ENCODE measurements around the gene KCNMB2.
"Not testable (repeated sequence)": the region's sequence is repeated elsewhere in the genome, so short reads cannot be mapped to it uniquely, and the experiment has no call there.

The KCNMB2 gene

GRCh38 chr3:178840586-178840985 is 304.4 kb downstream of the KCNMB2 start:
- Mint-ChIP-seq H3K36me3 (ENCODE audit: low read depth) (no peaks in the 10 kb centered on the region), H3K27ac (no peak overlapping the region), H3K4me3 (no peak overlapping the region), H3K27me3 (no peaks in the 10 kb centered on the region), H3K4me1 (ENCODE audit: low read depth) (no peaks in the 10 kb centered on the region), H3K9me3 (peaks cover 33% of the 10 kb centered on the region)
- intact Hi-C loops (cut with micrococcal nuclease) = no loop called here

GRCh38 chr3:178841011-178841410 is 304.8 kb downstream of the KCNMB2 start:
- H3K36me3 Mint-ChIP-seq (ENCODE audit: low read depth) = no peaks in the 10 kb centered on the region
- H3K9me3 Mint-ChIP-seq = peaks cover 28% of the 10 kb centered on the region
- H3K4me1 Mint-ChIP-seq (ENCODE audit: low read depth) = no peaks in the 10 kb centered on the region
- intact Hi-C loops (cut with micrococcal nuclease) = no loop called here
- H3K27me3 Mint-ChIP-seq = no peaks in the 10 kb centered on the region
- H3K27ac Mint-ChIP-seq = no peak overlapping the region
- no peak overlapping the region for H3K4me3 Mint-ChIP-seq

DNA sequence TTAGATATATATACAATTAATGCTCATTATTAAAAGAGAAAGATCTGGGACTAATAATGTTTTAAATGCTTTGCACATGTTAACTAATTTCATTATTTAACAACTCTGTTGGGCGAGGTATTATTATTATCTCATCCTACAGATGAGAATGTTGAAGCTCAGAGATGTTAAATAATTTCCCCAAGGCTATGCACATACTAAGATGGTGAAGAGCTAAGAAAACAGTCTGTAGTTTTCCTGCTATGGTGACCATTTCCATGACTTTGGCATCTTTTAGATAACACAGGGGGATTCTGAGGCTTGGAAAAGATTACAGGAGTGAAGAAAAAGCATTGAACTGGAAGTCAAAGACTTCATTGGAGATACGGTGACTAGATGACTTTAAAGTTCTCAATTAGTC is 308.7 kb downstream of the KCNMB2 start:
- H3K4me3 Mint-ChIP-seq = no peak overlapping the region
- intact Hi-C loops (cut with micrococcal nuclease) = no loop called here
- H3K27me3 Mint-ChIP-seq = no peaks in the 10 kb centered on the region
- H3K27ac Mint-ChIP-seq = no peak overlapping the region
- H3K4me1 Mint-ChIP-seq (ENCODE audit: low read depth) = no peaks in the 10 kb centered on the region
- peaks cover 11% of the 10 kb centered on the region for H3K9me3 Mint-ChIP-seq
- no peaks in the 10 kb centered on the region for H3K36me3 Mint-ChIP-seq (ENCODE audit: low read depth)

- Mint-ChIP-seq H3K27ac (no peak overlapping the region), H3K9me3 (peaks cover 4% of the 10 kb centered on the region), H3K4me1 (ENCODE audit: low read depth) (no peaks in the 10 kb centered on the region), H3K4me3 (no peak overlapping the region), H3K36me3 (ENCODE audit: low read depth) (no peaks in the 10 kb centered on the region), H3K27me3 (no peaks in the 10 kb centered on the region)
- intact Hi-C loops (cut with micrococcal nuclease) = no loop called here
Observed at GRCh38 chr3:178845420-178846118, 309.3 kb downstream of the KCNMB2 start.

DNA sequence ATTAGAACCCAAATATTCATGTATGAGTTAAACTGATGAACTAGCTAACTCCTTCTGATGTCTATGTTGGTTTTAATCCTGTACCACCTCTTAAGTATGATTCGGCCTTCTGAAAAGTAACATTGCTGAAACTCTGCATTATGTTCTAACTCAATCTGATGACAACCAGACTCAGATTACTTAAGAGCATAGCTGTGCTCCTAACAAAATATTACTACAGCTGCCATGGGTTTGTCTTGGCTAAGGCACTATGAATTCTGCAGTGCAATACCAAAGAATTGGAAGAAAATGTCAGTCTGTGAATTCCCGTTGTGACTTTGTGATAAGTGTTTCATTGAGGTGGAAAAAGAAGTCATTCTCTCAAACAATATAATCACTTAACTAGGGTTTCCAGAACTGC is 311.0 kb downstream of the KCNMB2 start:
- no peaks in the 10 kb centered on the region for H3K4me1 Mint-ChIP-seq (ENCODE audit: low read depth)
- H3K9me3 Mint-ChIP-seq = no peaks in the 10 kb centered on the region
- H3K36me3 Mint-ChIP-seq (ENCODE audit: low read depth) = no peaks in the 10 kb centered on the region
- intact Hi-C loops (cut with micrococcal nuclease) = no loop called here
- H3K4me3 Mint-ChIP-seq = no peak overlapping the region
- no peaks in the 10 kb centered on the region for H3K27me3 Mint-ChIP-seq
- no peak overlapping the region for H3K27ac Mint-ChIP-seq

GRCh38 chr3:178849199-178849910 is 313.1 kb downstream of the KCNMB2 start:
- Mint-ChIP-seq H3K9me3 (no peaks in the 10 kb centered on the region), H3K27me3 (no peaks in the 10 kb centered on the region), H3K4me1 (ENCODE audit: low read depth) (no peaks in the 10 kb centered on the region), H3K4me3 (no peak overlapping the region), H3K36me3 (ENCODE audit: low read depth) (no peaks in the 10 kb centered on the region), H3K27ac (no peak overlapping the region)
- intact Hi-C loops (cut with micrococcal nuclease) = no loop called here

DNA sequence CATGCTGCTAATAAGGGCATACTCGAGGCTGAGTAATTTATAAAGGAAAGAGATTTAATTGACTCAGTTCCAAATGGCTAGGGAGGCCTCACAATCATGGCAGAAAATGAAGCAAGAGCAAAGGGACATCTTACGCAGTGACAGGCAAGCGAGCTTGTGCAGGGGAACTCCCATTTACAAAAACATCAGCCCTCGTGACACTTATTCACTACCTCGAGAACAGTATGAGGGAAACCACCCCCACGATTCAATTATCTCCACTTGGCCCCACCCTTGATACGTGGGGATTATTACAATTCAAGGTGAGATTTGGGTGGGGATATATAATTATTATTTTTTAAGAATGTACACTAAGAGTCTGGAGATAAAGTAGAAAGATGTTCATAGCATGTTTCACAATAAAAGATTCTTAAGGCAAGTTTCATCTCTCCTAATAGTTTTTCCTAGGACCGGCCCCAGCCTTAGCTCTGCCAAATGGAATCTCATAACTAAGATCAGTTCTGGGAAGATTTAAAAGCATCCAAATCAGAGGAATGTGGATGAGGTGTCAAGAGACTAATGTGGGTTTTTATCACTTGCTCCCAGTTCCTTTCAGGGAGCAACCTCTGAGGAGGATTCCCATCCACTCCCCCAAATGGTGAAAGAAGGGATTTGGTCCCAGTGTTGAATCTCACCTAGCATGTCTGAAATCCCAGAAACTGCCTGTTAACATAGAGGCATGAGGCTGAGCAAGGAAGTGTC is 314.4 kb downstream of the KCNMB2 start:
- Mint-ChIP-seq H3K27me3 (no peaks in the 10 kb centered on the region), H3K27ac (no peak overlapping the region), H3K4me3 (no peak overlapping the region), H3K4me1 (ENCODE audit: low read depth) (no peaks in the 10 kb centered on the region), H3K9me3 (no peaks in the 10 kb centered on the region), H3K36me3 (ENCODE audit: low read depth) (no peaks in the 10 kb centered on the region)
- intact Hi-C loops (cut with micrococcal nuclease) = no loop called here

GRCh38 chr3:178851564-178851963 is 315.3 kb downstream of the KCNMB2 start:
- Mint-ChIP-seq H3K9me3 (no peaks in the 10 kb centered on the region), H3K27ac (no peak overlapping the region), H3K27me3 (no peaks in the 10 kb centered on the region), H3K4me3 (no peak overlapping the region), H3K36me3 (ENCODE audit: low read depth) (no peaks in the 10 kb centered on the region), H3K4me1 (ENCODE audit: low read depth) (no peaks in the 10 kb centered on the region)
- intact Hi-C loops (cut with micrococcal nuclease) = no loop called here

DNA sequence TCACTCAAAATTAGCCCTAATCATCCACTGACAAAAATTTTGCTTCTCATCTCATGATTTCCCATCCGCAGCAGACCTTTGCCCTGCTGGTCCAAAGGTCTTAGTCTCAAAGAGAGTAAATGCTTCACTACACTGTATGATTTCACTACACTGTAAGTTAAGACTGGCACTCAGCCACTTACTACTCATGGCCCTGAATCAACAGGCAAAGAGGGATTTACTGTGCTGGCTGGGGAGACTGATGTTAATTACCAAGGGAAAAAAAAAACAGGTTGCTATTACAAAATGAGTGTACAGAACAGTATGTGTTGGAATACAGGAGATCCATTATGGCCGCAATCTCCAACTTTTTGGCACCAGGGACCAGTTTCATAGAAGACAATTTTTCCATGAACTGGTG is 320.6 kb downstream of the KCNMB2 start:
- Mint-ChIP-seq H3K4me1 (ENCODE audit: low read depth) (no peaks in the 10 kb centered on the region), H3K9me3 (peaks cover 19% of the 10 kb centered on the region), H3K4me3 (no peak overlapping the region), H3K27me3 (no peaks in the 10 kb centered on the region), H3K36me3 (ENCODE audit: low read depth) (no peaks in the 10 kb centered on the region), H3K27ac (no peak overlapping the region)
- intact Hi-C loops (cut with micrococcal nuclease) = no loop called here

DNA sequence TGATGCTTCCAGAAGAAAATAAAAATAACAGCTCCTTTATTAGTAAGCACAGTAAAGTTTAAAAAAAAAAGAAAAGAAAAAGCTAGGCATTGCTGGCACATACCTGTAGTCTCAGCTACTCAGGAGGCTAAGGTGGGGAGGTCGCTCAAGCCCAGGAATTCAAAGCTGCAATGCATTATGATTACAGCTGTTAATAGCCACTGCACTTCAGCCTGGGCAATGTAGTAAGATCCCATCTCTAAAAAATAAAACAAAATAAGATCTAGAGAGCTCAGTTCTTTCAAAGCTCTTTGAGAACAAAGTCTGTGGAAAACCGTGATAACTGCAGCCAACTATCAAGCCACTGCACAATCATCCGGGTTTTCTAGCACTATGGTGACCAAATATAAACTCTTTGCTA is 323.1 kb downstream of the KCNMB2 start:
- Mint-ChIP-seq H3K4me3 (no peak overlapping the region), H3K36me3 (ENCODE audit: low read depth) (no peaks in the 10 kb centered on the region), H3K27ac (no peak overlapping the region), H3K4me1 (ENCODE audit: low read depth) (no peaks in the 10 kb centered on the region), H3K27me3 (no peaks in the 10 kb centered on the region), H3K9me3 (peaks cover 19% of the 10 kb centered on the region)
- intact Hi-C loops (cut with micrococcal nuclease) = no loop called here

DNA sequence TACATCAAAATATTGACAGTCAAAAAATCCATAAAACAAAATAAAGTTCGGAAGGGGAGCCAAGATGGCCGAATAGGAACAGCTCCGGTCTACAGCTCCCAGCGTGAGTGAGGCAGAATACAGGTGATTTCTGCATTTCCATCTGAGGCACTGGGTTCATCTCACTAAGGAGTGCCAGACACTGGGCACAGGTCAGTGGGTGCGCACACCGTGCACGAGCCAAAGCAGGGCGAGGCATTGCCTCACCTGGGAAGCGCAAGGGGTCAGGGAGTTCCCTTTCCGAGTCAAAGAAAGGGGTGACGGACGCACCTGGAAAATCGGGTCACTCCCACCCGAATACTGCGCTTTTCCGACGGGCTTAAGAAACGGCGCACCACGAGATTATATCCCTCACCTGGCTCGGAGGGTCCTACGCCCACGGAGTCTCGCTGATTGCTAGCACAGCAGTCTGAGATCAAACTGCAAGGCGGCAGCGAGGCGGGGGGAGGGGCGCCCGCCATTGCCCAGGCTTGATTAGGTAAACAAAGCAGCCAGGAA is 323.7 kb downstream of the KCNMB2 start:
- H3K4me3 Mint-ChIP-seq; H3K27ac Mint-ChIP-seq; H3K27me3 Mint-ChIP-seq; H3K4me1 Mint-ChIP-seq (ENCODE audit: low read depth); H3K36me3 Mint-ChIP-seq (ENCODE audit: low read depth); intact Hi-C loops (cut with micrococcal nuclease): not testable (repeated sequence)
- peaks cover 19% of the 10 kb centered on the region for H3K9me3 Mint-ChIP-seq

DNA sequence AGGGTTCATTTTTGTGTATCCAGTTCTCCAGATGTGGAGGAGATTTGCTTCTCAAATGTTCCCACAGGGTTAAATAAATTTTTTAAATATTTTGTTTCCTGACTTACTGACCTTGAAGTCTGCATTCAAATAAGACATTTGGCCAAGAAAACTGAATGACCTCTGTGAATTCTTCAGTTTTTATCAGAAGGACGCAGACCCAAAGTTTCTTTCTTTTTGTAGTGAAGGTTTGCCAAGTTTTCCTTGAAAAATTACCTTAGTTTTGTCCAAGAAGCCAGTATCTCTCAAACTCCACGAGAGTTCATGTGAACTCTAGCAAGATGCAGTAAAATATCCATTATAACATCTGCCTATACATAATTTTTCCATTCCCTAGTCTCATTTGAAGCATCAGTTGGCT is 332.4 kb downstream of the KCNMB2 start:
- H3K9me3 Mint-ChIP-seq = no peaks in the 10 kb centered on the region
- no peaks in the 10 kb centered on the region for H3K4me1 Mint-ChIP-seq (ENCODE audit: low read depth)
- H3K36me3 Mint-ChIP-seq (ENCODE audit: low read depth) = no peaks in the 10 kb centered on the region
- no peaks in the 10 kb centered on the region for H3K27me3 Mint-ChIP-seq
- intact Hi-C loops (cut with micrococcal nuclease) = no loop called here
- no peak overlapping the region for H3K4me3 Mint-ChIP-seq
- no peak overlapping the region for H3K27ac Mint-ChIP-seq

- Mint-ChIP-seq H3K9me3 (no peaks in the 10 kb centered on the region), H3K4me3 (no peak overlapping the region), H3K4me1 (ENCODE audit: low read depth) (no peaks in the 10 kb centered on the region), H3K36me3 (ENCODE audit: low read depth) (no peaks in the 10 kb centered on the region), H3K27me3 (no peaks in the 10 kb centered on the region), H3K27ac (no peak overlapping the region)
- intact Hi-C loops (cut with micrococcal nuclease) = no loop called here
Observed at GRCh38 chr3:178870085-178870484, 333.8 kb downstream of the KCNMB2 start.

DNA sequence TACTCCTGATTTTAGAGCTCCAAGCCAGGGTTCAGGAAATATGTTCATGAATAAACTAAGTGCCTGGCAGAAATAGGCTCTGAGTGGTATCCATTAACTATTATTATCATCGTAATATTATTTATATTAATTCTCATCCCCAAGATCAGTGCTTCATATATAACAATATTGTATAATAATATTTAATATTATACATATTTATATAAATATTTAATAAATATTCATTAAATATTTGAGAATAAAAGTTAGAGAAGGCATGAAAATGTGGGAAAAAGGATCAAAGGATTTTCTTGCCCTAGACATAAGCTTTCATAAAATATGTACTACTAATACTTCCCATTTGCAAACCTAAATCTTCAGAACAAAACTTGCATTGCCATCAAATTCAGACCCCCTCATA is 338.9 kb downstream of the KCNMB2 start:
- Mint-ChIP-seq H3K36me3 (ENCODE audit: low read depth) (no peaks in the 10 kb centered on the region), H3K27me3 (no peaks in the 10 kb centered on the region), H3K4me1 (ENCODE audit: low read depth) (no peaks in the 10 kb centered on the region), H3K9me3 (peaks cover 13% of the 10 kb centered on the region), H3K27ac (no peak overlapping the region), H3K4me3 (no peak overlapping the region)
- intact Hi-C loops (cut with micrococcal nuclease) = no loop called here

Data from dendritic cell treated with granulocyte-macrophage colony-stimulating factor and Interleukin-4, amounts not matched to agents 40 ng/mL and 50 ng/mL, for 4 days (primary cell).